GM19324 (cell line): ENCODE results near the gene SAFB2.
"Not testable (repeated sequence)": the region's sequence is repeated elsewhere in the genome, so short reads cannot be mapped to it uniquely, and the experiment has no call there.

Experiments
- ATAC-seq: cut with Tn5 transposase; IDR thresholded peaks from one replicate; pipeline ENCODE4 v1.9.1; 2021; ENCODE audit warnings: mild to moderate bottlenecking, moderate library complexity; ENCODE audit not compliant: unreplicated experiment, low FRiP score

The SAFB2 gene

DNA sequence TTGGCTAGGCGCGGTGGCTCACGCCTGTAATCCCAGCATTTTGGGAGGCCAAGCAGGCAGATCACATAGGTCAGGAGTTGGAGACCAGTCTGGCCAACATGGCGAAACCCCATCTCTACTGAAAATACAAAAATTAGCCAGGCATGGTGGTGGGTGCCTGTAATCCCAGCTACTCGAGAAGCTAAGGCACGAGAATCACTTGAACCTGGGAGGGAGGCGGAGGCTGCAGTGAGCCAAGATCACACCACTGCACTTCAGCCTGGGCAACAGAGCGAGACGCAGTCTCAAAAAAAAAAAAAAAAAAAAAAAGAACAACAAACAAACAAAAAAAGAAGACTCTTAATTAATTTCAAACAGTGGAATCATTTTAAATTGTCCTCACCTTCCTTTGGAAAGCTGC, 13.8 kb downstream of the SAFB2 start:
- ATAC-seq: not testable (repeated sequence)

GRCh38 chr19:5608291-5608690, 14.3 kb downstream of the SAFB2 start:
- no peak for ATAC-seq

DNA sequence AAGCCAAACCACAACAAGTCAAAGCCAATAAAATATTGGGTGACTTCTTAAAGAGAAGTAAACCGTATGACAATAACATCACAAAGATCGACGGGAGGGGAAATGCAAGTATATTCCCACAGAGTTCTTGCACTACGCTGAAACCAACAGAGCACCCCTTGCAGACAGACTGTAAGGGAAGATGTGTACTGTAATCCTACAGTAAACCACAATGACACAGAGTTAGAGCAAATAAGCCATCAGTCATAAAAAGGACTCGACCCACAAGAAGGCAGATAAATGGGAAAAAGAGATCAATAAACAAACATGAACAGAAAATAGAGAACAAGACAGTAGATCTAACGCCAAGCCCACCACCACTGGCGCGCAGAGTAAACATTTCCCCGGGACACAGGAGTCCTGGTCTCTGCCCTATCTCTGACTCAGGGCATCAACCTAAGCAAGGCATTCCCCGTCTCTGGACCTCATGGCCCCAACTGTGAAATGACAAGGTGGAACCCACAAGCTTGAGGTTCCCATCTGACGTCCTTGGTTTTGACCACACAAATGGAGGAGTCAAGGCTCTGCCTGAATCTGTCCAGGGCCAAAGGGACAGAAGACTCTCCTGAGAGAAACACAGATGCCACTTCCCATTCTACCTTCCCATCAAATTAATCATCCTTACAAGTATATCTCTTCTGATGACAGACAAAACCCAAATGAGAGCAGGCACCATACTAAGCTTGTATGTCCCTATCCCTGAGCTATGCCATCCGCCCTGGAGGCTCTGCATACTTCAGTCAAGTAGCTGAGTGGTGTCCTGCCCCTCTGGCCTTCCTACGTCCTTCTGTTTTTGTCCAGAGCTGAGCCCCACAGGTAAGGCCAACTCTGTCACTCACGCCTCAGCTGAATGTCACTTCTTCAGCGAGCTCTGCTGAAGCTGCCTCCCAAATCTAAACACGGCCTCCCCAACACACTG, 15.0 kb downstream of the SAFB2 start:
- ATAC-seq: no peak

- no peak for ATAC-seq
Observed at GRCh38 chr19:5605362-5605761, 17.2 kb downstream of the SAFB2 start.

GRCh38 chr19:5603626-5604025, 18.9 kb downstream of the SAFB2 start:
- no peak for ATAC-seq

DNA sequence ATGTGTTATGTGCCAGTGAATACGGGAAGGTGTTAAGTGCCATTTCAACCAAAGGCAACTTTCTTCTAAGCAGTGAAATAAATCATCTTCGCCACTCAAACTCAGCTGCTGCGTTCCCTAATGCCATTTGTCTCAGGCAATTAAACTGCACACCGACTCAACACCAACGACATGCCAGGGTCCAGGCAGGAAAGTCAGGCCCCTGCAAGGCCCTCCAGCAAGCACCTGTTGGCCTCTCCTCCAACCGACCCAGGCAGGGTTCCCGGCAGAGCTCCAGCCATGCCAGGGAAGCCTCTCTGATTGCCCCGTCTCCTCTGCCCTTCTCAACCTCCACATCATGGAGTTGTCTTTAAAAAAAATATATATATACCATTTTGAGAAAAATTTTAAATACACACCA, 21.8 kb downstream of the SAFB2 start:
- no peak for ATAC-seq

GRCh38 chr19:5595745-5596144, 26.8 kb downstream of the SAFB2 start:
- ATAC-seq: no peak

- no peak for ATAC-seq
Observed at GRCh38 chr19:5595129-5595528, 27.4 kb downstream of the SAFB2 start.

DNA sequence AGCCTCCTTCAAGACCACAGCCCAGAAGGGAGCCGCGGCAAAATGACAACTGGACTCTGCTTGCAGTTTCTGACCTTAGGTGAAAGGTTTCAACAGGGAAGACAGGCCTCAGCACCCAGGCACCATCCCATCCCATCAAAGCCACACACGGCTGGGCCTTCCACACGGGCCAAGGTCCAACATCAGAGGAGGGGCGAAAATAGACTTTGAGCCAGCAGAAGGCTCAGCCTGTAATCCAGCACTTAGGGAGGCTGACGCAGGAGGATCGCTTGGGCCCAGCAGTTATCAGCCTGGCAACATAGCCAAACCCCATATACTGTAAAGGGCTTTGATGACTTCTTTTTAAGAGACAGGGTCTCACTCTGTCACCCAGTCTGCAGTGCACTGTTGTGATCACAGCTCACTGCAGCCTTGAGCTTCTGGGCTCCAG, 28.0 kb downstream of the SAFB2 start:
- no peak for ATAC-seq

- ATAC-seq: no peak
Observed at GRCh38 chr19:5593343-5594255, 29.0 kb downstream of the SAFB2 start.

- no peak for ATAC-seq
Observed at GRCh38 chr19:5592531-5593342, 29.8 kb downstream of the SAFB2 start.

- ATAC-seq: no peak
Observed at GRCh38 chr19:5591476-5591875, 31.1 kb downstream of the SAFB2 start.

DNA sequence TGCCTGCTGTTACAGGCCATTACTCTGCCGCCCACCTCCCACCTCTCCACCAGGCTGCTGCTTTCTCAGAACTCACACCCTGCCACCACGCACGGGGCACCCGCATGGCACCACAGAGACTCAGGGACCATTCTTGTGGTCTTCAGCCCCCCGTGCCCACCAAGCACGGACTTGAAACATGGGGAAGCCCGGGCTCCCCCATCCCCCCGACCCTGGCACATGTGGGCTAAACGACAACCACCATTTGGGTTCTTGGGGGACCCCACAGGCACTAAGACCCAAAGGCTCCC, 31.8 kb downstream of the SAFB2 start:
- ATAC-seq: no peak

GRCh38 chr19:5590151-5590864, 32.3 kb downstream of the SAFB2 start:
- no peak for ATAC-seq

GRCh38 chr19:5588906-5589676, 33.5 kb downstream of the SAFB2 start:
- ATAC-seq: no peak

- ATAC-seq: no peak
Observed at GRCh38 chr19:5588441-5588840, 34.1 kb downstream of the SAFB2 start.

- ATAC-seq: no peak
Observed at GRCh38 chr19:5587661-5588060, 34.9 kb downstream of the SAFB2 start.

DNA sequence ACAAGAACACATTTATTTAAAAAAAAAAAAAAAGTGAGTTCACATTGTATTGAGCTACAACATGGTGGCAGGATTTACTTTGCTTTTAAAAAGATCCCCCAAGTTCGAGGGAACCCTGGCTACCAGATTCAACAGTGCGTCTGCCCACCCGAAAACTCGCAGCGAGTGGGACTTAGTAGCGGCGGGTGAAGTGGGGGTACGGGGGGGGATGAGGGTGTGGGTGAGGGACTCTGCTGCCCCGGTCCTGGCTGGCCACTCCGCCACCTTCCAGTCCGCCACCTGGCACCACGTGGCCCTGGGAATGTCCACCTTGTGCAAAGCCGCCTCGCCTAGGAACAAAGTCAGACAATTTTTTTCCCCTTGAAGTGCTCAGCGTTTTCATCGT, 35.5 kb downstream of the SAFB2 start:
- ATAC-seq: no peak

DNA sequence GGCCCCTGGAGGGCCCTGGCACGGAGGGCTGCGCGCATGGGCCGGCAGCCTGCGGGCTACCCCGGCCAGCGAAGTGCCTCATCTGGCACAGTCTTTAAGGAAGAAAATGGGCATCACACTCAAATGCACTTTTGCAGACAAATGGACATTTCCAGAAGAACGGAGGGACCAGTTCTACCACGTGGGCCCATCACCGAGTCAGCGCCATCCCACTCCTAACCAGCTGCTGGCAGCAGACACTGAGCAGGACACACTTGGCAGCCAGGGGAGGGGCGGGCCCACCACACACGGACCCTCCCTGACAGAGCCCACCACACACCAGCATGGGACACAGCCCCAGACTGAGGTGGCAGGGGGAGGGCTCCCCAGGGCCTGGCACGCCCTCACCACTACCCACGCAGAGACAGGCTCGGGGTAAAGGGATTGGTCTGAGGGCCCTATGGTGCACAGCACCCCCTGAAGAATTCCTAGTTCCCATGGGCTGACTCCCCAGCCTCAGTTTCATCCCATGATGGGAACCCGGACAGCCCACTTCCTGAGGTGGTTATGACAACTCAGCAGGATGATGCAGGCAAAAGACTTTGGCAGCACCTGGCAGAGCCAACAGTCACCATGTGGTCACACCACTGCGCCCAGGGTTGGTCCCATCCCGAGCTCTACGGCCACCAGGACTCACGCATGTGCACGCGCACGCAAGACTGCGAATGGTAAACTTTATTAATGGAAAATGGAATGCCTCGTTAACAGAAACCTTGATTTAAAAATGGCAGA, 36.1 kb downstream of the SAFB2 start:
- no peak for ATAC-seq
